Osteocyte (in vitro differentiated cells): ENCODE results near the gene KLHL25. TPM values are rescaled to one million over a fixed set of nuclear protein-coding genes. Genes with fewer than 3 reads are reported as not detected.

Experiments
- DNase-seq: peaks from one replicate; pipeline ENCODE4 v3.0.0; 2021; ENCODE audit warnings: mixed read lengths; ENCODE audit not compliant: unreplicated experiment; ENCODE audit errors: extremely low spot score
- H3K27ac Mint-ChIP-seq: one replicate; pipeline ENCODE4 v1.8.0; 2021; ENCODE audit warnings: mild to moderate bottlenecking, mixed read lengths; ENCODE audit not compliant: unreplicated experiment
- H3K27me3 Mint-ChIP-seq: one replicate; pipeline ENCODE4 v1.8.0; 2021; ENCODE audit warnings: mixed read lengths; ENCODE audit not compliant: unreplicated experiment
- H3K36me3 Mint-ChIP-seq: one replicate; pipeline ENCODE4 v1.8.0; 2021; ENCODE audit warnings: mixed read lengths; ENCODE audit not compliant: unreplicated experiment
- H3K4me1 Mint-ChIP-seq: one replicate; pipeline ENCODE4 v1.8.0; 2021; ENCODE audit warnings: mixed read lengths; ENCODE audit not compliant: unreplicated experiment
- H3K4me3 Mint-ChIP-seq: one replicate; pipeline ENCODE4 v1.8.0; 2021; ENCODE audit warnings: mild to moderate bottlenecking, moderate library complexity, mixed read lengths; ENCODE audit not compliant: unreplicated experiment
- H3K9me3 Mint-ChIP-seq: one replicate; pipeline ENCODE4 v1.8.0; 2021; ENCODE audit warnings: mixed read lengths; ENCODE audit not compliant: unreplicated experiment
- total RNA-seq: library from RNA; stranded (reverse); gene quantifications from 2 replicates; pipeline ENCODE4 v1.2.1, GENCODE V29; 2021
- TF ChIP-seq, protein P1 (sequence below): fragments of 200-600 bp; sonication (generic); IDR thresholded peaks from 2 replicates; pipeline ENCODE4 v1.5.0; 2021; ENCODE audit warnings: antibody characterized with exemption, mild to moderate bottlenecking, moderate library complexity

The KLHL25 gene
- total RNA-seq, 1 donor from 2014 or later, result 3.6 TPM

DNA sequence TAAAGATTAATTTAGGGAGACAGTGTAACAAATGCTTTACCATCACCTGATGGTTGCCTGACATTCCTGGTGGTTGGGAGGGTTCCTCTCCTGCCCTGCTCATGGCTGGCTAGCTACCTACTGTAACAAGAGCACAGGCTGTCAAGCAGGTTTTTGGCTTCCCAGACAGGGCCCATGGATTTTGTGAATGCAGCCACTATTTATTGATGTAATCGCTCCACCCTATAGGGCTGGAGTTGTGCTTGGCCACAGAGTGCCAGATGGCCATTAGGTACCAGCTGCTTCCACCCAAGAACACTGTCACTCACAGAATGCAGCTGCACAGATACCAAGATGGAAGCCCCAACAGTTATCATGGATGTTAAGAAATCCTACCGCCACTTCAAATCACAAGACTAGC is 31.0 kb upstream of the KLHL25 start:
- no peaks in the 10 kb centered on the region for H3K36me3 Mint-ChIP-seq
- H3K27ac Mint-ChIP-seq, result no peak overlapping the region
- no peak overlapping the region for H3K4me3 Mint-ChIP-seq
- no peak for DNase-seq
- TF ChIP-seq, protein P1, sequence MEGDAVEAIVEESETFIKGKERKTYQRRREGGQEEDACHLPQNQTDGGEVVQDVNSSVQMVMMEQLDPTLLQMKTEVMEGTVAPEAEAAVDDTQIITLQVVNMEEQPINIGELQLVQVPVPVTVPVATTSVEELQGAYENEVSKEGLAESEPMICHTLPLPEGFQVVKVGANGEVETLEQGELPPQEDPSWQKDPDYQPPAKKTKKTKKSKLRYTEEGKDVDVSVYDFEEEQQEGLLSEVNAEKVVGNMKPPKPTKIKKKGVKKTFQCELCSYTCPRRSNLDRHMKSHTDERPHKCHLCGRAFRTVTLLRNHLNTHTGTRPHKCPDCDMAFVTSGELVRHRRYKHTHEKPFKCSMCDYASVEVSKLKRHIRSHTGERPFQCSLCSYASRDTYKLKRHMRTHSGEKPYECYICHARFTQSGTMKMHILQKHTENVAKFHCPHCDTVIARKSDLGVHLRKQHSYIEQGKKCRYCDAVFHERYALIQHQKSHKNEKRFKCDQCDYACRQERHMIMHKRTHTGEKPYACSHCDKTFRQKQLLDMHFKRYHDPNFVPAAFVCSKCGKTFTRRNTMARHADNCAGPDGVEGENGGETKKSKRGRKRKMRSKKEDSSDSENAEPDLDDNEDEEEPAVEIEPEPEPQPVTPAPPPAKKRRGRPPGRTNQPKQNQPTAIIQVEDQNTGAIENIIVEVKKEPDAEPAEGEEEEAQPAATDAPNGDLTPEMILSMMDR, result no peak
- H3K4me1 Mint-ChIP-seq, result no peaks in the 10 kb centered on the region
- H3K9me3 Mint-ChIP-seq, result no peaks in the 10 kb centered on the region
- H3K27me3 Mint-ChIP-seq, result peaks cover 8% of the 10 kb centered on the region

- no peak overlapping the region for H3K27ac Mint-ChIP-seq
- H3K9me3 Mint-ChIP-seq, result no peaks in the 10 kb centered on the region
- H3K27me3 Mint-ChIP-seq, result peaks cover 14% of the 10 kb centered on the region
- no peaks in the 10 kb centered on the region for H3K36me3 Mint-ChIP-seq
- H3K4me3 Mint-ChIP-seq, result no peak overlapping the region
- no peaks in the 10 kb centered on the region for H3K4me1 Mint-ChIP-seq
- DNase-seq, result no peak
- TF ChIP-seq, protein P1, result no peak
These were observed 30.4 kb upstream of the KLHL25 start for GRCh38 chr15:85825118-85825517.

GRCh38 chr15:85821545-85821944 is 26.8 kb upstream of the KLHL25 start:
- peaks cover 30% of the 10 kb centered on the region for H3K27me3 Mint-ChIP-seq
- no peaks in the 10 kb centered on the region for H3K4me1 Mint-ChIP-seq
- H3K36me3 Mint-ChIP-seq, result no peaks in the 10 kb centered on the region
- no peaks in the 10 kb centered on the region for H3K9me3 Mint-ChIP-seq
- no peak for DNase-seq
- no peak overlapping the region for H3K4me3 Mint-ChIP-seq
- TF ChIP-seq, protein P1, result no peak
- no peak overlapping the region for H3K27ac Mint-ChIP-seq

DNA sequence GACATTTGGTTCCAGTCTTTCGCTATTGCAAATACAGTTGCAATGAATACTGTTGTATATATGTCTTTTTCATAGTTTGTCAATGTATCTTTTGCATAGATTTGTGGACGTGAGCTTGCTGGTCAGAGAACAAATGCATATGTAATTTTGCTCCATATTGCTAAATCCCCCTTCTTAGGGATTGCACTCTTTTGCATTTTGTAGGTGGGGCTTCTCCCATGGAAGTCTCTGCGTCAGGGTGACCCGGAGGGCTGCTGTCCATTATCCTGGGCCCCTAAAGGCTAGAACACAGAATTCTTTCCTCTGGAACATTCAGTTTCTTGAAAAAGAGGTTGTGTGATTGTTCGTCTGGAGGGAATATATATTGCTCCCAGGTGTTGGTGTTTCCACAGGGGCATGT is 25.2 kb upstream of the KLHL25 start:
- TF ChIP-seq, protein P1, result no peak
- Mint-ChIP-seq H3K27ac (no peak overlapping the region), H3K4me1 (no peaks in the 10 kb centered on the region), H3K9me3 (no peaks in the 10 kb centered on the region), H3K27me3 (peaks cover 27% of the 10 kb centered on the region), H3K36me3 (no peaks in the 10 kb centered on the region), H3K4me3 (no peak overlapping the region)
- DNase-seq, result no peak

GRCh38 chr15:85813234-85813633 is 18.5 kb upstream of the KLHL25 start:
- DNase-seq, result no peak

More at GRCh38 chr15:85813234-85813633, 18.5 kb upstream of the KLHL25 start:
- Mint-ChIP-seq H3K27me3 (peaks cover 8% of the 10 kb centered on the region), H3K4me3 (no peak overlapping the region), H3K36me3 (no peaks in the 10 kb centered on the region), H3K4me1 (no peaks in the 10 kb centered on the region), H3K27ac (no peak overlapping the region), H3K9me3 (no peaks in the 10 kb centered on the region)
- TF ChIP-seq, protein P1, result no peak
